ENCODE results near the gene ENHO.

ENHO gene

GRCh38 chr9:34519321-34520020 lies 3.3 kb downstream of the ENHO start:
- H3K36me3 ChIP-seq (ENCODE audit: insufficient read depth) = no peaks in the 10 kb centered on the region
- no peak overlapping the region for H3K27ac ChIP-seq
- H3K79me2 ChIP-seq (ENCODE audit: insufficient read depth, low read depth) = no peaks in the 10 kb centered on the region
- no peaks in the 10 kb centered on the region for H4K20me1 ChIP-seq (ENCODE audit: insufficient read depth)
- H3K27me3 ChIP-seq (ENCODE audit: insufficient read depth, low read depth) = no peaks in the 10 kb centered on the region; the same call in 1 of the 2 replicates
- no peak for TF ChIP-seq CTCF (conservative IDR thresholded peaks at IDR 0.05; ENCODE audit: low read depth, low read length)
- H3K4me2 ChIP-seq = no peak overlapping the region
- H3K4me3 ChIP-seq (IDR thresholded peaks at IDR 0.05; ENCODE audit: insufficient read depth, low read depth, low read length) = no peak overlapping the region
- H3K4me1 ChIP-seq (ENCODE audit: low read depth, poor library complexity, severe bottlenecking) = peaks cover 5% of the 10 kb centered on the region
- no peak overlapping the region for H3K9ac ChIP-seq
- no peak overlapping the region for H2AFZ ChIP-seq (ENCODE audit: low read depth)

GRCh38 chr9:34518896-34519295 lies 3.9 kb downstream of the ENHO start:
- H3K79me2 ChIP-seq (ENCODE audit: insufficient read depth, low read depth) = no peaks in the 10 kb centered on the region
- H2AFZ ChIP-seq (ENCODE audit: low read depth) = no peak overlapping the region
- H3K27me3 ChIP-seq (ENCODE audit: insufficient read depth, low read depth) = no peaks in the 10 kb centered on the region; the same call in 1 of the 2 replicates
- no peak for TF ChIP-seq CTCF (conservative IDR thresholded peaks at IDR 0.05; ENCODE audit: low read depth, low read length)
- no peak overlapping the region for H3K4me2 ChIP-seq
- no peaks in the 10 kb centered on the region for H4K20me1 ChIP-seq (ENCODE audit: insufficient read depth)
- H3K4me1 ChIP-seq (ENCODE audit: low read depth, poor library complexity, severe bottlenecking) = peaks cover 5% of the 10 kb centered on the region
- no peak overlapping the region for H3K4me3 ChIP-seq (IDR thresholded peaks at IDR 0.05; ENCODE audit: insufficient read depth, low read depth, low read length)
- H3K9ac ChIP-seq = no peak overlapping the region
- H3K27ac ChIP-seq = no peak overlapping the region
- no peaks in the 10 kb centered on the region for H3K36me3 ChIP-seq (ENCODE audit: insufficient read depth)

- no peaks in the 10 kb centered on the region for H3K79me2 ChIP-seq (ENCODE audit: insufficient read depth, low read depth)
- no peak overlapping the region for H3K27ac ChIP-seq
- no peak overlapping the region for H3K4me3 ChIP-seq (IDR thresholded peaks at IDR 0.05; ENCODE audit: insufficient read depth, low read depth, low read length)
- no peaks in the 10 kb centered on the region for H4K20me1 ChIP-seq (ENCODE audit: insufficient read depth)
- TF ChIP-seq CTCF (conservative IDR thresholded peaks at IDR 0.05; ENCODE audit: low read depth, low read length) = no peak
- H3K36me3 ChIP-seq (ENCODE audit: insufficient read depth) = no peaks in the 10 kb centered on the region
- H3K9ac ChIP-seq = no peak overlapping the region
- H2AFZ ChIP-seq (ENCODE audit: low read depth) = no peak overlapping the region
- H3K4me2 ChIP-seq = no peak overlapping the region
- H3K27me3 ChIP-seq (ENCODE audit: insufficient read depth, low read depth) = no peaks in the 10 kb centered on the region; the same call in 1 of the 2 replicates
- no peaks in the 10 kb centered on the region for H3K4me1 ChIP-seq (ENCODE audit: low read depth, poor library complexity, severe bottlenecking)
These were observed 4.6 kb downstream of the ENHO start for GRCh38 chr9:34518110-34518616.

GRCh38 chr9:34517185-34517584 lies 5.6 kb downstream of the ENHO start:
- no peak overlapping the region for H3K4me3 ChIP-seq (IDR thresholded peaks at IDR 0.05; ENCODE audit: insufficient read depth, low read depth, low read length)
- no peak overlapping the region for H3K27ac ChIP-seq
- no peaks in the 10 kb centered on the region for H3K36me3 ChIP-seq (ENCODE audit: insufficient read depth)
- no peaks in the 10 kb centered on the region for H3K4me1 ChIP-seq (ENCODE audit: low read depth, poor library complexity, severe bottlenecking)
- H3K79me2 ChIP-seq (ENCODE audit: insufficient read depth, low read depth) = no peaks in the 10 kb centered on the region
- no peak overlapping the region for H3K9ac ChIP-seq
- H3K27me3 ChIP-seq (ENCODE audit: insufficient read depth, low read depth) = no peaks in the 10 kb centered on the region; the same call in 1 of the 2 replicates
- H3K4me2 ChIP-seq = no peak overlapping the region
- TF ChIP-seq CTCF (conservative IDR thresholded peaks at IDR 0.05; ENCODE audit: low read depth, low read length) = no peak
- H4K20me1 ChIP-seq (ENCODE audit: insufficient read depth) = no peaks in the 10 kb centered on the region
- no peak overlapping the region for H2AFZ ChIP-seq (ENCODE audit: low read depth)
